HepG2 (cell line): ENCODE data around the gene FAM81A. TPM values are rescaled to one million over a fixed set of nuclear protein-coding genes. Genes with fewer than 3 reads are reported as not detected.
A peak's percentile ranks its signal among the peaks of the same experiment; 100 is the strongest.

Experiments
- ATAC-seq: fragments of 200-7000 bp; cut with Tn5 transposase; 3 replicates; pipeline ENCODE4 v1.9.1; 2020; ENCODE audit warnings: mild to moderate bottlenecking, moderate library complexity
- BruUV-seq: library from RNA; stranded (reverse); fragments of 400-500 nt; replicated peaks from 2 replicates; lab custom pipeline; 2021; lab: Mats Ljungman, UMichigan
- CTCF ChIA-PET: fragments of 300-600 bp; formaldehyde crosslinking; extraction: SDS; loops from one replicate; lab custom pipeline; 2021; ENCODE audit warnings: low total read pairs, inconsistent platforms, low intra/inter-chr PET ratio; lab: Yijun Ruan, JAX
- POLR2A ChIA-PET: fragments of 350-600 bp; sonication (Branson Sonifier 250); formaldehyde crosslinking; loops from one replicate; lab custom pipeline; 2020; ENCODE audit warnings: antibody characterized with exemption, inconsistent platforms; lab: Yijun Ruan, JAX
- DNase-seq: peaks from one replicate; pipeline ENCODE4 v3.0.0-alpha.2; 2015; ENCODE audit warnings: low spot score
- FAIRE-seq: peaks from 3 replicates; lab custom pipeline; 2011; peaks lifted over from hg19 to GRCh38; lab: Jason Lieb, UNC
- H2AFZ ChIP-seq: one replicate; pipeline ENCODE4 v1.6.1; 2011; ENCODE audit warnings: low read length, inconsistent platforms
- H3K27ac ChIP-seq: fragments of 300-600 bp; 3 replicates; pipeline ENCODE4 v1.8.0; 2011; ENCODE audit warnings: mixed run types, mild to moderate bottlenecking, mixed read lengths, low read length, inconsistent platforms; ENCODE audit not compliant: insufficient read depth; ENCODE audit errors: extremely low read length
- H3K27me3 ChIP-seq, 2 experiments: fragments of 200-600 bp in 1 of 2; 2 replicates in 1 of 2; 3 replicates in 1 of 2; pipeline versions ENCODE4 v1.6.0 to v1.8.0; 2011; ENCODE audit warnings: low read length in 2 of 2, mild to moderate bottlenecking in 2 of 2, moderate library complexity in 2 of 2, inconsistent platforms in 1 of 2; ENCODE audit not compliant: insufficient read depth in 2 of 2, control insufficient read depth in 1 of 2
- H3K36me3 ChIP-seq, 2 experiments: fragments of 200-600 bp in 1 of 2; replicated peaks in 1 of 2; 2 replicates in 1 of 2; 3 replicates in 1 of 2; pipeline versions ENCODE4 v1.5.1 to v1.8.0; 2011; ENCODE audit warnings: low read length in 2 of 2, inconsistent platforms in 1 of 2; ENCODE audit not compliant: insufficient read depth in 2 of 2, control insufficient read depth in 1 of 2
- H3K4me1 ChIP-seq: 2 replicates; pipeline ENCODE4 v1.5.1; 2012; ENCODE audit warnings: low read length, inconsistent platforms; ENCODE audit not compliant: insufficient read depth
- H3K4me2 ChIP-seq: 2 replicates; pipeline ENCODE4 v1.6.0; 2011; ENCODE audit warnings: low read depth, low read length, inconsistent platforms
- H3K4me3 ChIP-seq, 3 experiments: fragments of 200-600 bp in 1 of 3; sonication (generic), shearing (Covaris generic) in 1 of 3; replicated peaks in 1 of 3; 2 replicates each; pipeline ENCODE4 v1.5.1; 2011 to 2016; ENCODE audit warnings: low read length in 3 of 3, inconsistent platforms in 2 of 3, low read depth in 2 of 3, mild to moderate bottlenecking in 2 of 3, control low read depth in 1 of 3, mixed read lengths in 1 of 3; ENCODE audit not compliant: insufficient read depth in 1 of 3
- H3K79me2 ChIP-seq: one replicate; pipeline ENCODE4 v1.6.1; 2011; ENCODE audit warnings: low read length, inconsistent platforms; ENCODE audit not compliant: insufficient read depth
- H3K9ac ChIP-seq: 2 replicates; pipeline ENCODE4 v1.6.0; 2011; ENCODE audit warnings: mild to moderate bottlenecking, low read depth, low read length, inconsistent platforms; ENCODE audit not compliant: insufficient read depth
- H3K9me3 ChIP-seq: 2 replicates; pipeline ENCODE4 v1.5.1; 2012; ENCODE audit warnings: mild to moderate bottlenecking, low read length
- H4K20me1 ChIP-seq: 2 replicates; pipeline ENCODE4 v1.6.0; 2011; ENCODE audit warnings: inconsistent platforms, mild to moderate bottlenecking, low read length, moderate library complexity; ENCODE audit not compliant: insufficient read depth
- IRF2 ChIP-seq: IDR thresholded peaks from 2 replicates; pipeline ENCODE4 v1.6.1; 2018; ENCODE audit warnings: missing genetic modification reagents, missing compliant biosample characterization
- RFXAP ChIP-seq: sonication (generic); formaldehyde crosslinking; IDR thresholded peaks from 2 replicates; pipeline ENCODE4 v1.4.0; 2020; ENCODE audit warnings: missing genetic modification reagents, borderline replicate concordance
- SMARCC2 ChIP-seq: fragments of 450-650 bp; IDR thresholded peaks from 2 replicates; pipeline ENCODE4 v1.6.1; 2017; ENCODE audit warnings: antibody characterized with exemption, mild to moderate bottlenecking
- ZNF232 ChIP-seq: sonication (generic); formaldehyde crosslinking; IDR thresholded peaks from 2 replicates; pipeline ENCODE4 v1.4.0; 2020; ENCODE audit warnings: missing genetic modification reagents, borderline replicate concordance
- ZNF33B ChIP-seq: sonication (generic); formaldehyde crosslinking; IDR thresholded peaks from 2 replicates; pipeline ENCODE4 v1.5.1; 2020; ENCODE audit warnings: mild to moderate bottlenecking, missing genetic modification reagents
- ZNF383 ChIP-seq: sonication (generic); formaldehyde crosslinking; IDR thresholded peaks from 2 replicates; pipeline ENCODE4 v1.4.0; 2020; ENCODE audit warnings: missing genetic modification reagents, mild to moderate bottlenecking, borderline replicate concordance
- ZNF446 ChIP-seq: sonication (generic); formaldehyde crosslinking; IDR thresholded peaks from 2 replicates; pipeline ENCODE4 v1.5.0; 2020; ENCODE audit warnings: mild to moderate bottlenecking, missing genetic modification reagents
- ZNF558 ChIP-seq: sonication (generic); formaldehyde crosslinking; IDR thresholded peaks from 2 replicates; pipeline ENCODE4 v1.9.0; 2022; ENCODE audit warnings: mild to moderate bottlenecking, missing genetic modification reagents, borderline replicate concordance
- WGBS: methylation state at CpG from one replicate; pipeline ENCODE4 v1.1.6; 2017; ENCODE audit warnings: low lambda C conversion rate; 5-methylcytosine and 5-hydroxymethylcytosine counted together
- in situ Hi-C: cut with HindIII; loops from 2 replicates; pipeline ENCODE4 v1.10.0; 2017; ENCODE audit warnings: low pct_unique_long_range_greater_than_20kb; ENCODE audit not compliant: extremely low pct_ligation_motif_present
- intact Hi-C: fragments of 100-400 bp; cut with micrococcal nuclease; formaldehyde crosslinking; loops from one replicate; pipeline ENCODE4 v1.10.0; 2022; ENCODE audit not compliant: unreplicated experiment
- polyA plus RNA-seq, 8 experiments: library from polyadenylated mRNA; depleted of rRNA in 3 of 8; stranded (reverse) in 7 of 8; unstranded in 1 of 8; fragments of >200 nt; fragmentation: Illumina TruSeq in 4 of 8; extraction: Trizol in 4 of 8; gene quantifications; 2 replicates each; pipeline versions ENCODE4 v1.2.1 to v1.2.3, GENCODE V29; 2011 to 2016; ENCODE audit warnings: low read depth in 4 of 8, missing spikeins in 1 of 8, mixed read lengths in 1 of 8; ENCODE audit not compliant: insufficient read depth in 1 of 8
- total RNA-seq, 5 experiments: library from RNA; depleted of rRNA; stranded (reverse); fragments of >200 nt; fragmentation: Illumina TruSeq; extraction: Trizol; gene quantifications; 2 replicates each; pipeline ENCODE4 v1.2.3, GENCODE V29; 2016; ENCODE audit warnings: low read depth in 1 of 5
- TF ChIP-seq, protein P1 (sequence below): IDR thresholded peaks from 2 replicates; pipeline ENCODE4 v1.6.1; 2016; ENCODE audit warnings: missing genetic modification reagents, missing compliant biosample characterization
- TF ChIP-seq, protein P2 (sequence below): sonication (generic); formaldehyde crosslinking; IDR thresholded peaks from 2 replicates; pipeline ENCODE4 v1.5.0; 2020; ENCODE audit warnings: mild to moderate bottlenecking, missing genetic modification reagents, moderate library complexity
- TF ChIP-seq, protein P3 (sequence below): sonication (generic); formaldehyde crosslinking; IDR thresholded peaks from 2 replicates; pipeline ENCODE4 v1.4.0; 2020; ENCODE audit warnings: low read depth, missing genetic modification reagents
- TF ChIP-seq, protein P4 (sequence below), 2 experiments: IDR thresholded peaks; 2 replicates each; pipeline ENCODE4 v1.6.1; 2011 to 2012; ENCODE audit warnings: low read length in 2 of 2, borderline replicate concordance in 1 of 2, low read depth in 1 of 2, mild to moderate bottlenecking in 1 of 2, moderate library complexity in 1 of 2

The FAM81A gene
- total and polyA plus RNA-seq, 2 of the 13 experiments (the other 11 are each of a cell fraction or from before 2014, with no cell fraction given): 0.09 TPM; not detected in 1

DNA sequence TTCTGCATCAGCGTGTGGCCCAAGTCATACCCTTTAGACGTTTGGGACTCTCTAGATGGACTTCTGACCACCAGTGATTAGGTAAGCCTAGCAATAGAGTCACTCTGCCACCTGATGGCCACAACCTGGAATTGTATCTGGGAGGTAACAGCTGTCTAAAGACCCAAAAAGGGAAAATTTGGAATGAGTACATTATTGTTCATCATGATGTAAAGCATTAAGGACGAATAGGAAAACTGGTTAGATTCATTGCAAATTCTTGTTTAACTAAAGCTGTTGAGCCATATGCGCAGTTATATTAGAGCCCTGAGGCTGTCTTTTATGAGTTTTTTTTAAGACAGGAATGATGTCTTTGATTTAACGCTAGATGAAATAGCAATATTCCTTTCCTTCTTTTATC lies 63.6 kb downstream of the FAM81A start (continued):
- TF ChIP-seq, protein P1, sequence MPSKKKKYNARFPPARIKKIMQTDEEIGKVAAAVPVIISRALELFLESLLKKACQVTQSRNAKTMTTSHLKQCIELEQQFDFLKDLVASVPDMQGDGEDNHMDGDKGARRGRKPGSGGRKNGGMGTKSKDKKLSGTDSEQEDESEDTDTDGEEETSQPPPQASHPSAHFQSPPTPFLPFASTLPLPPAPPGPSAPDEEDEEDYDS (CRISPR knock-in tag): no peak
- TF ChIP-seq, protein P2, sequence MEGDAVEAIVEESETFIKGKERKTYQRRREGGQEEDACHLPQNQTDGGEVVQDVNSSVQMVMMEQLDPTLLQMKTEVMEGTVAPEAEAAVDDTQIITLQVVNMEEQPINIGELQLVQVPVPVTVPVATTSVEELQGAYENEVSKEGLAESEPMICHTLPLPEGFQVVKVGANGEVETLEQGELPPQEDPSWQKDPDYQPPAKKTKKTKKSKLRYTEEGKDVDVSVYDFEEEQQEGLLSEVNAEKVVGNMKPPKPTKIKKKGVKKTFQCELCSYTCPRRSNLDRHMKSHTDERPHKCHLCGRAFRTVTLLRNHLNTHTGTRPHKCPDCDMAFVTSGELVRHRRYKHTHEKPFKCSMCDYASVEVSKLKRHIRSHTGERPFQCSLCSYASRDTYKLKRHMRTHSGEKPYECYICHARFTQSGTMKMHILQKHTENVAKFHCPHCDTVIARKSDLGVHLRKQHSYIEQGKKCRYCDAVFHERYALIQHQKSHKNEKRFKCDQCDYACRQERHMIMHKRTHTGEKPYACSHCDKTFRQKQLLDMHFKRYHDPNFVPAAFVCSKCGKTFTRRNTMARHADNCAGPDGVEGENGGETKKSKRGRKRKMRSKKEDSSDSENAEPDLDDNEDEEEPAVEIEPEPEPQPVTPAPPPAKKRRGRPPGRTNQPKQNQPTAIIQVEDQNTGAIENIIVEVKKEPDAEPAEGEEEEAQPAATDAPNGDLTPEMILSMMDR (CRISPR knock-in tag): peak; percentile 87
- TF ChIP-seq RFXAP (CRISPR knock-in tag): no peak
- TF ChIP-seq, protein P3, sequence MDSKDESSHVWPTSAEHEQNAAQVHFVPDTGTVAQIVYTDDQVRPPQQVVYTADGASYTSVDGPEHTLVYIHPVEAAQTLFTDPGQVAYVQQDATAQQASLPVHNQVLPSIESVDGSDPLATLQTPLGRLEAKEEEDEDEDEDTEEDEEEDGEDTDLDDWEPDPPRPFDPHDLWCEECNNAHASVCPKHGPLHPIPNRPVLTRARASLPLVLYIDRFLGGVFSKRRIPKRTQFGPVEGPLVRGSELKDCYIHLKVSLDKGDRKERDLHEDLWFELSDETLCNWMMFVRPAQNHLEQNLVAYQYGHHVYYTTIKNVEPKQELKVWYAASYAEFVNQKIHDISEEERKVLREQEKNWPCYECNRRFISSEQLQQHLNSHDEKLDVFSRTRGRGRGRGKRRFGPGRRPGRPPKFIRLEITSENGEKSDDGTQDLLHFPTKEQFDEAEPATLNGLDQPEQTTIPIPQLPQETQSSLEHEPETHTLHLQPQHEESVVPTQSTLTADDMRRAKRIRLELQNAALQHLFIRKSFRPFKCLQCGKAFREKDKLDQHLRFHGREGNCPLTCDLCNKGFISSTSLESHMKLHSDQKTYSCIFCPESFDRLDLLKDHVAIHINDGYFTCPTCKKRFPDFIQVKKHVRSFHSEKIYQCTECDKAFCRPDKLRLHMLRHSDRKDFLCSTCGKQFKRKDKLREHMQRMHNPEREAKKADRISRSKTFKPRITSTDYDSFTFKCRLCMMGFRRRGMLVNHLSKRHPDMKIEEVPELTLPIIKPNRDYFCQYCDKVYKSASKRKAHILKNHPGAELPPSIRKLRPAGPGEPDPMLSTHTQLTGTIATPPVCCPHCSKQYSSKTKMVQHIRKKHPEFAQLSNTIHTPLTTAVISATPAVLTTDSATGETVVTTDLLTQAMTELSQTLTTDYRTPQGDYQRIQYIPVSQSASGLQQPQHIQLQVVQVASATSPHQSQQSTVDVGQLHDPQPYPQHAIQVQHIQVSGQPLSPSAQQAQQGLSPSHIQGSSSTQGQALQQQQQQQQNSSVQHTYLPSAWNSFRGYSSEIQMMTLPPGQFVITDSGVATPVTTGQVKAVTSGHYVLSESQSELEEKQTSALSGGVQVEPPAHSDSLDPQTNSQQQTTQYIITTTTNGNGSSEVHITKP (CRISPR knock-in tag): no peak

GRCh38 chr15:59515190-59515589 lies 77.2 kb downstream of the FAM81A start:
- ChIA-PET POLR2A (no interaction called here), CTCF (no interaction called here)
- Histone ChIP-seq H3K27ac (no peak overlapping the region), H3K9ac (no peak overlapping the region), H4K20me1 (no peaks in the 10 kb centered on the region), H3K4me2 (no peak overlapping the region), H3K4me1 (no peaks in the 10 kb centered on the region), H3K79me2 (no peaks in the 10 kb centered on the region), H3K36me3 (no peaks in the 10 kb centered on the region), H3K4me3 (no peak overlapping the region), H3K9me3 (no peaks in the 10 kb centered on the region), H3K27me3 (peaks cover 0 to 7% of the 10 kb centered on the region in 2 experiments; a peak in 1 of 5 replicates), H2AFZ (no peak overlapping the region)
- ATAC-seq: no peak
- FAIRE-seq: no peak
- in situ Hi-C loops: no loop called here
- BruUV-seq: no TSS peak
- 64% methylated on average over 2 of the region's 2 CpGs for WGBS
- intact Hi-C loops: no loop called here
- no peak for DNase-seq
- no peak for TF ChIP-seq IRF2 (CRISPR knock-in tag)
- no peak for TF ChIP-seq ZNF232 (CRISPR knock-in tag)
- TF ChIP-seq ZNF446: no peak
- no peak for TF ChIP-seq ZNF558 (CRISPR knock-in tag)
- TF ChIP-seq SMARCC2: no peak
- TF ChIP-seq ZNF33B (CRISPR knock-in tag): no peak
- no peak for TF ChIP-seq ZNF383 (CRISPR knock-in tag)
- TF ChIP-seq, protein P4, sequence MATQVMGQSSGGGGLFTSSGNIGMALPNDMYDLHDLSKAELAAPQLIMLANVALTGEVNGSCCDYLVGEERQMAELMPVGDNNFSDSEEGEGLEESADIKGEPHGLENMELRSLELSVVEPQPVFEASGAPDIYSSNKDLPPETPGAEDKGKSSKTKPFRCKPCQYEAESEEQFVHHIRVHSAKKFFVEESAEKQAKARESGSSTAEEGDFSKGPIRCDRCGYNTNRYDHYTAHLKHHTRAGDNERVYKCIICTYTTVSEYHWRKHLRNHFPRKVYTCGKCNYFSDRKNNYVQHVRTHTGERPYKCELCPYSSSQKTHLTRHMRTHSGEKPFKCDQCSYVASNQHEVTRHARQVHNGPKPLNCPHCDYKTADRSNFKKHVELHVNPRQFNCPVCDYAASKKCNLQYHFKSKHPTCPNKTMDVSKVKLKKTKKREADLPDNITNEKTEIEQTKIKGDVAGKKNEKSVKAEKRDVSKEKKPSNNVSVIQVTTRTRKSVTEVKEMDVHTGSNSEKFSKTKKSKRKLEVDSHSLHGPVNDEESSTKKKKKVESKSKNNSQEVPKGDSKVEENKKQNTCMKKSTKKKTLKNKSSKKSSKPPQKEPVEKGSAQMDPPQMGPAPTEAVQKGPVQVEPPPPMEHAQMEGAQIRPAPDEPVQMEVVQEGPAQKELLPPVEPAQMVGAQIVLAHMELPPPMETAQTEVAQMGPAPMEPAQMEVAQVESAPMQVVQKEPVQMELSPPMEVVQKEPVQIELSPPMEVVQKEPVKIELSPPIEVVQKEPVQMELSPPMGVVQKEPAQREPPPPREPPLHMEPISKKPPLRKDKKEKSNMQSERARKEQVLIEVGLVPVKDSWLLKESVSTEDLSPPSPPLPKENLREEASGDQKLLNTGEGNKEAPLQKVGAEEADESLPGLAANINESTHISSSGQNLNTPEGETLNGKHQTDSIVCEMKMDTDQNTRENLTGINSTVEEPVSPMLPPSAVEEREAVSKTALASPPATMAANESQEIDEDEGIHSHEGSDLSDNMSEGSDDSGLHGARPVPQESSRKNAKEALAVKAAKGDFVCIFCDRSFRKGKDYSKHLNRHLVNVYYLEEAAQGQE (IDR thresholded peaks at IDR 0.05; ENCODE audit: borderline replicate concordance in 1 of 2, low read depth in 1 of 2, low read length in 2 of 2): no peak
